Lower lobe of right lung (tissue), 2 donors: ENCODE results near the gene C1orf210. TPM values are rescaled to one million over a fixed set of nuclear protein-coding genes. Genes with fewer than 3 reads are reported as not detected.
A peak's percentile ranks its signal among the peaks of the same experiment; 100 is the strongest.

Source experiments
- ATAC-seq, 2 donors: fragments of 200-7000 bp; cut with Tn5 transposase; one replicate each; pipeline ENCODE4 v1.9.1; 2020 to 2022; ENCODE audit warnings: mild to moderate bottlenecking in 2 of 2, moderate library complexity in 2 of 2
- DNase-seq: peaks from one replicate; pipeline ENCODE4 v3.0.0-alpha.2; 2020
- H3K27ac ChIP-seq: fragments of 200-600 bp; one replicate; pipeline ENCODE4 v1.8.0; 2022
- H3K27me3 ChIP-seq: fragments of 200-600 bp; one replicate; pipeline ENCODE4 v1.8.0; 2022; ENCODE audit warnings: low read depth
- H3K36me3 ChIP-seq: fragments of 200-600 bp; one replicate; pipeline ENCODE4 v1.8.0; 2022; ENCODE audit warnings: mild to moderate bottlenecking
- H3K4me1 ChIP-seq: fragments of 200-600 bp; one replicate; pipeline ENCODE4 v1.8.0; 2022
- H3K4me3 ChIP-seq: fragments of 200-600 bp; one replicate; pipeline ENCODE4 v1.8.0; 2022; ENCODE audit warnings: mild to moderate bottlenecking
- H3K9me3 ChIP-seq: fragments of 200-600 bp; one replicate; pipeline ENCODE4 v1.8.0; 2022
- intact Hi-C: fragments of 100-400 bp; cut with DNase I; formaldehyde crosslinking; loops from one replicate; pipeline ENCODE4 v1.11.0; 2022
- total RNA-seq: library from RNA; stranded (reverse); fragmentation: NEBNext Ultra II Directional; extraction: Animal tissue kit (Norgen Biotek cat#: 25700); gene quantifications from one replicate; pipeline ENCODE4 v1.2.1, GENCODE V29; 2021
- TF ChIP-seq, protein P1 (sequence below): fragments of 200-600 bp; IDR thresholded peaks from one replicate; pipeline ENCODE4 v1.8.0; 2022; ENCODE audit warnings: antibody characterized with exemption, mild to moderate bottlenecking
- donor health status: DM: no; HTN: yes; CAD: no; lungs with severe emphysema.

The C1orf210 gene
- total RNA-seq, 1 donor from 2014 or later: 19.1 TPM

DNA sequence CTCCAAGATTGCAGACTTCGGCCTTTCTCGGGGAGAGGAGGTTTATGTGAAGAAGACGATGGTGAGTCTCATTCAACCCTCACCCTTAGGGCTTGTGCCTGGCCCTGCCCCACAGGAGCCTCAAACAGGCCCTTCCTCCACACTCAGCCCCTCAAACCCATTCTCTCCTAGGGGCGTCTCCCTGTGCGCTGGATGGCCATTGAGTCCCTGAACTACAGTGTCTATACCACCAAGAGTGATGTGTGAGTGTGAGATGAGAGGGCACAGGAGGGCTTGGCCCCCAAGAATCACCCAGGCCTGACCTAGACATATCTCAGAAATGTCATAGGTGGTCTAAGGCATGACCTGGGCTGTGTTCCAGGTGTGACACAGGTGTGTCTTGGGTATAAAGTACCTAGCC, 33.9 kb upstream of the C1orf210 start:
- H3K4me1 ChIP-seq: no peaks in the 10 kb centered on the region
- peaks cover 14% of the 10 kb centered on the region for H3K36me3 ChIP-seq
- H3K27me3 ChIP-seq: no peaks in the 10 kb centered on the region
- no peak overlapping the region for H3K4me3 ChIP-seq
- ATAC-seq: no peak
- intact Hi-C loops: no loop called here
- DNase-seq: no peak
- no peak overlapping the region for H3K27ac ChIP-seq
- H3K9me3 ChIP-seq: no peaks in the 10 kb centered on the region
- TF ChIP-seq, protein P1, sequence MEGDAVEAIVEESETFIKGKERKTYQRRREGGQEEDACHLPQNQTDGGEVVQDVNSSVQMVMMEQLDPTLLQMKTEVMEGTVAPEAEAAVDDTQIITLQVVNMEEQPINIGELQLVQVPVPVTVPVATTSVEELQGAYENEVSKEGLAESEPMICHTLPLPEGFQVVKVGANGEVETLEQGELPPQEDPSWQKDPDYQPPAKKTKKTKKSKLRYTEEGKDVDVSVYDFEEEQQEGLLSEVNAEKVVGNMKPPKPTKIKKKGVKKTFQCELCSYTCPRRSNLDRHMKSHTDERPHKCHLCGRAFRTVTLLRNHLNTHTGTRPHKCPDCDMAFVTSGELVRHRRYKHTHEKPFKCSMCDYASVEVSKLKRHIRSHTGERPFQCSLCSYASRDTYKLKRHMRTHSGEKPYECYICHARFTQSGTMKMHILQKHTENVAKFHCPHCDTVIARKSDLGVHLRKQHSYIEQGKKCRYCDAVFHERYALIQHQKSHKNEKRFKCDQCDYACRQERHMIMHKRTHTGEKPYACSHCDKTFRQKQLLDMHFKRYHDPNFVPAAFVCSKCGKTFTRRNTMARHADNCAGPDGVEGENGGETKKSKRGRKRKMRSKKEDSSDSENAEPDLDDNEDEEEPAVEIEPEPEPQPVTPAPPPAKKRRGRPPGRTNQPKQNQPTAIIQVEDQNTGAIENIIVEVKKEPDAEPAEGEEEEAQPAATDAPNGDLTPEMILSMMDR: no peak

DNA sequence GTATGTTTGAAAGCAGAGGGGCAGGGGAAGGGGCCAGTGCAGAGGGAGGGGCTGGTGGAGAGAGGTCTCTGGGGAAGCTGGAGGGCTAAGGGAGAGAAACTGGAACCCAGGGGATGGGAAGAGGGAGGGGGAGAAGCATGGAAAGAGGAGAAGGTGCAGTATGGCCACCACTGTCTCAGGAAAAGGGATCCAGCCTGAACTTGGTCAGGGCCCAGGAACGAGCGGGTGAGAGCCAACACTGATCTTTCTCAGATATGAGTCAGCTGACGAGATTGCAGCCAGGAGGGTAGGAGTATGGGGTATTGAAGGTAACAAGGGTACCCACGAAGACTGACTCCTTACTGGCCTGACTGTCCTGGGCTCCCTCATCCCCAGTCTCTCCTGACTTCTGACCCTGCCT, 33.5 kb upstream of the C1orf210 start:
- intact Hi-C loops: no loop called here
- no peak for DNase-seq
- H3K4me1 ChIP-seq: no peaks in the 10 kb centered on the region

GRCh38 chr1:43317817-43318471, 32.6 kb upstream of the C1orf210 start:
- Histone ChIP-seq H3K4me1 (no peaks in the 10 kb centered on the region), H3K9me3 (no peaks in the 10 kb centered on the region), H3K36me3 (peaks cover 14% of the 10 kb centered on the region), H3K27ac (no peak overlapping the region), H3K27me3 (no peaks in the 10 kb centered on the region), H3K4me3 (no peak overlapping the region)
- intact Hi-C loops: no loop called here
- DNase-seq (no peak), ATAC-seq (peak in 1 of 2 donors; percentile 26)
- TF ChIP-seq, protein P1: no peak

More for the DNA sequence above, 33.5 kb upstream of the C1orf210 start:
- Histone ChIP-seq H3K27ac (no peak overlapping the region), H3K4me3 (no peak overlapping the region), H3K36me3 (peaks cover 14% of the 10 kb centered on the region), H3K9me3 (no peaks in the 10 kb centered on the region), H3K27me3 (no peaks in the 10 kb centered on the region)
- no peak for ATAC-seq
- TF ChIP-seq, protein P1: no peak

DNA sequence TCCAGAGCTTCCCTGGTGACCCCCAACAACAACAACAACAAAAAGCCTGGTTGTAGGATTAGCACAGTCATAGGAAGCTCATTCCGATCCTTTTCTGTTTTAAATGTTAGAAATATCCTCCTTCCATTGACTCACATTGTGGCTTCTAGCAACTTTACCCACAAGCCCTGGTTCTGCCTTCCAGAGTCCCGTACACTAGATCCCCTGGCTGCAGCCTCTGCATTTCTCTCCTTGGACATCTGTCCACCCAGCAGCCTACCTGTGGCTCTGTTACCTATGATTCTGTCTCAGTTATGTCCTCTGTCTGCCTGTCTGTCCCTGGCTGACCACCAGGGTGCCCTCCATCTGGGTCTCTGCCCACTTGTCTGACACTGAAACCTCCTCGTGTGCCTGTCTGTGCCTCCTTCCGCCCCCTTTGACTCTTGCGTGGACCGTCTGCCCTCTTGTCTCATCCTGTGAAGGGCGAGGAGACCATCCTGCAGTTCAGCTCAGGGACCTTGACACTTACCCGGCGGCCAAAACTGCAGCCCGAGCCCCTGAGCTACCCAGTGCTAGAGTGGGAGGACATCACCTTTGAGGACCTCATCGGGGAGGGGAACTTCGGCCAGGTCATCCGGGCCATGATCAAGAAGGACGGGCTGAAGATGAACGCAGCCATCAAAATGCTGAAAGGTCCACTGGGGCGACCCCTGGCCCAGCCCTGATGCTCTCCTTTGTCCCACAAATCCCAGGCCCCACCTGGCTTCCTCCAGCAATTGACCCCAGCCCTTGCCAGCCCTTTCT, 31.5 kb upstream of the C1orf210 start:
- Histone ChIP-seq H3K4me1 (no peaks in the 10 kb centered on the region), H3K4me3 (no peak overlapping the region), H3K36me3 (peaks cover 21% of the 10 kb centered on the region), H3K9me3 (no peaks in the 10 kb centered on the region), H3K27me3 (no peaks in the 10 kb centered on the region), H3K27ac (no peak overlapping the region)
- intact Hi-C loops: no loop called here
- no peak for DNase-seq
- ATAC-seq: no peak
- TF ChIP-seq, protein P1: peak; percentile 9

- intact Hi-C loops: no loop called here
- Histone ChIP-seq H3K9me3 (no peaks in the 10 kb centered on the region), H3K36me3 (peaks cover 16% of the 10 kb centered on the region), H3K27ac (no peak overlapping the region), H3K27me3 (no peaks in the 10 kb centered on the region), H3K4me1 (no peaks in the 10 kb centered on the region), H3K4me3 (no peak overlapping the region)
- ATAC-seq (no peak), DNase-seq (no peak)
- TF ChIP-seq, protein P1: no peak
Observed at GRCh38 chr1:43315963-43316737, 30.8 kb upstream of the C1orf210 start.
